ENCODE measurements around the gene CPNE1.

GRCh38 chr20:35604449-35604747 is 60.3 kb downstream of the CPNE1 start:
- TF ChIP-seq REST (IDR thresholded peaks at IDR 0.05; ENCODE audit: insufficient read depth in 1 of 2, low read depth in 2 of 2, low read length in 2 of 2) (no peak), POLR2AphosphoS5 (IDR thresholded peaks at IDR 0.05; ENCODE audit: low read depth, low read length) (no peak), SIN3A (IDR thresholded peaks at IDR 0.05; ENCODE audit: borderline replicate concordance, insufficient read depth, low read length) (no peak), TAF1 (IDR thresholded peaks at IDR 0.05; ENCODE audit: borderline replicate concordance, insufficient read depth, low read length) (no peak)

Measured in PFSK-1 (cell line).